Measurements from ENCODE around the gene TPD52L2. TPM values are rescaled to one million over a fixed set of nuclear protein-coding genes. Genes with fewer than 3 reads are reported as not detected.
A peak's percentile ranks its signal among the peaks of the same experiment; 100 is the strongest.
"Not testable (repeated sequence)": the region's sequence is repeated elsewhere in the genome, so short reads cannot be mapped to it uniquely, and the experiment has no call there.

TPD52L2 gene
- total RNA-seq, 1 donor from 2014 or later: 76.9 TPM

DNA sequence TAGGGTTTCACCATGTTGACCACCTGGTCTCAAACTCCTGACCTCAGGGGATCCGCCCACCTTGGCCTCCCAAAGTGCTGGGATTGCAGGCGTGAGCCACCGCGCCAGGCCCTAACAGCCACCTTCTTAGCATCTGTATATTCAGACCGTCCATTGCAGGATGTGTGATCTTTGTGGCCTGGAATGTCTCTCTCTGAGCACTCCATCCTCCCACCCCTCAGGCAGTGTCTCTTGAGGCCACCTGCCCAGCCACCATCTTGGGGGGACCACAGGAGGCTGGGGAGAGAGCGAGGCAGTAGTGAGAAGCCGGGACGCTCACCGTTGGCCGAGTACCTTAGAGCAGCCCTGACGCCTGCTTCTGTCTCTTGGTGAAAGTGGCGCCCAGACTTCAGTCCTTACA lies 48.7 kb downstream of the TPD52L2 start:
- intact Hi-C loops (cut with DNase I): no loop called here
- peaks cover 29% of the 10 kb centered on the region for H3K4me1 ChIP-seq
- H3K27me3 ChIP-seq (ENCODE audit: low read depth): no peaks in the 10 kb centered on the region
- DNase-seq: no peak
- TF ChIP-seq, protein P1, sequence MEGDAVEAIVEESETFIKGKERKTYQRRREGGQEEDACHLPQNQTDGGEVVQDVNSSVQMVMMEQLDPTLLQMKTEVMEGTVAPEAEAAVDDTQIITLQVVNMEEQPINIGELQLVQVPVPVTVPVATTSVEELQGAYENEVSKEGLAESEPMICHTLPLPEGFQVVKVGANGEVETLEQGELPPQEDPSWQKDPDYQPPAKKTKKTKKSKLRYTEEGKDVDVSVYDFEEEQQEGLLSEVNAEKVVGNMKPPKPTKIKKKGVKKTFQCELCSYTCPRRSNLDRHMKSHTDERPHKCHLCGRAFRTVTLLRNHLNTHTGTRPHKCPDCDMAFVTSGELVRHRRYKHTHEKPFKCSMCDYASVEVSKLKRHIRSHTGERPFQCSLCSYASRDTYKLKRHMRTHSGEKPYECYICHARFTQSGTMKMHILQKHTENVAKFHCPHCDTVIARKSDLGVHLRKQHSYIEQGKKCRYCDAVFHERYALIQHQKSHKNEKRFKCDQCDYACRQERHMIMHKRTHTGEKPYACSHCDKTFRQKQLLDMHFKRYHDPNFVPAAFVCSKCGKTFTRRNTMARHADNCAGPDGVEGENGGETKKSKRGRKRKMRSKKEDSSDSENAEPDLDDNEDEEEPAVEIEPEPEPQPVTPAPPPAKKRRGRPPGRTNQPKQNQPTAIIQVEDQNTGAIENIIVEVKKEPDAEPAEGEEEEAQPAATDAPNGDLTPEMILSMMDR (IDR thresholded peaks at IDR 0.05): no peak
- H3K9me3 ChIP-seq: no peaks in the 10 kb centered on the region
- H3K36me3 ChIP-seq: peaks cover 12% of the 10 kb centered on the region
- H3K4me3 ChIP-seq: no peak overlapping the region
- no peak overlapping the region for H3K27ac ChIP-seq
- no peak for ATAC-seq

DNA sequence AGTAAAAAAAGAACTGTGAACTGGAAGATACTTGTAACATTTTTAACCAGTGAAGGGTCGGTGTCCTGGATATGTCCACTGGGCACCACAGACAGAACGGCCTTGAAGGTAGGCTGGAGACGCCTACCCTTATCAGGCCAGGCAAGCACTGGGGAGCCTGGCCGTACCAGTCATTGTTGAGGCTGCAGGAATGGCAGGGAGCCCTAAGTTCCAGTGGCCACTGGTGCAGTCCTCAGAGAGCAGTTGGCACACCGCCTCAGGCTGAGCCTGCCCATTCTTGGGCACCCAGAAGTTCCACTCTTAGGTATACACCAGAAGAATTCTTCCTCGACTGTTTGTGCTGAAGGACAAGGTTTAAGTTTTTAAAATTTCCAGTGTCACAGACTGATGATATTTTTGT lies 50.4 kb downstream of the TPD52L2 start:
- intact Hi-C loops (cut with DNase I): no loop called here
- Histone ChIP-seq H3K4me3 (no peak overlapping the region), H3K4me1 (peaks cover 17% of the 10 kb centered on the region), H3K27me3 (ENCODE audit: low read depth) (no peaks in the 10 kb centered on the region), H3K27ac (no peak overlapping the region), H3K36me3 (peaks cover 23% of the 10 kb centered on the region), H3K9me3 (no peaks in the 10 kb centered on the region)
- ATAC-seq: peak; percentile 20 to 72
- TF ChIP-seq, protein P1 (IDR thresholded peaks at IDR 0.05): no peak
- DNase-seq: no peak

DNA sequence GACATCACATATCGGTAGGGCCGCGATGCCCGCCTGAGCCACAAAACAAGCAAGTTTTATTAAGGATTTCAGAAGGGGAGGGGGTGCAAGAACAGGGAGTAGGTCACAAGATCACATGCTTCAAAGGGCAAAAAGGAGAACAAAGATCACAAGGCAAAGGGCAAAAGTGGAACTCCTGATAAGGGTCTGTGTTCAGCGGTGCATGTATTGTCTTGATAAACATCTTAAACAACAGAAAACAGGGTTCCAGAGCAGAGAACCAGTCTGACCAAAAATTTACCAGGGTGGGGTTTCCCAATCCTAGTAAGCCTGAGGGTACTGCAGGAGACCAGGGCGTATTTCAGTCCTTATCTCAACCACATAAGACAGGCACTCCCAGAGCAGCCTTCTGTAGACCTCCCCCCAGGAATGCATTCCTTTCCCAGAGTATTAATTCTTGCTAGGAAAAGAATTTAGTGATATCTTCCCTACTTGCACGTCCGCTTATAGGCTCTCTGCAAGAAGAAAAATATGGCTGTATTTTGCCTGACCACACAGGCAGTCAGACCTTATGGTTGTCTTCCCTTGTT lies 51.4 kb downstream of the TPD52L2 start:
- H3K27me3 ChIP-seq (ENCODE audit: low read depth); H3K4me1 ChIP-seq; H3K9me3 ChIP-seq; H3K4me3 ChIP-seq; intact Hi-C loops (cut with DNase I); ATAC-seq; DNase-seq; H3K27ac ChIP-seq: not testable (repeated sequence)
- peaks cover 28% of the 10 kb centered on the region for H3K36me3 ChIP-seq

DNA sequence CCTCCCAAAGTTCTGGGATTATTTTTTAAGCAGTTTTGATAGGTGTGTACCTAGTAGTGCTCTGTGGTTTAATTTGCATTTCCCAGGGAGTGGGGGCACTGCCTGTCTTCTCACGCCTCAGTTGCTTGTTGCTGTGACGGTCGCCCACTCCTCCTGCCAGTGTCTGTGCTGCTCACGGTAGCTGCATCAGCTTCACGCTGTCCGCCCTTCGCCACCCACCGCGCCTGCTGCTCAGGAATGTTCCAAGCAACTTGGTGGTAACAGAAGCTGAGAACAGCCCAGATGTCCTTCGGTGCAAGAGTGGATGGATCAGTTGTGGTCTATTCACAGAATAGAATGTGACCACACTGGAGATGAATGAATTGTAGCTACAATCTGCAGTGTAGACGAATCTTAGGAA lies 52.7 kb downstream of the TPD52L2 start:
- no peak for ATAC-seq
- intact Hi-C loops (cut with DNase I): no loop called here
- no peak overlapping the region for H3K4me3 ChIP-seq
- TF ChIP-seq, protein P1 (IDR thresholded peaks at IDR 0.05): no peak
- H3K27me3 ChIP-seq (ENCODE audit: low read depth): no peaks in the 10 kb centered on the region
- no peak for DNase-seq
- no peak overlapping the region for H3K27ac ChIP-seq
- no peaks in the 10 kb centered on the region for H3K4me1 ChIP-seq
- peaks cover 32% of the 10 kb centered on the region for H3K36me3 ChIP-seq
- no peaks in the 10 kb centered on the region for H3K9me3 ChIP-seq

DNA sequence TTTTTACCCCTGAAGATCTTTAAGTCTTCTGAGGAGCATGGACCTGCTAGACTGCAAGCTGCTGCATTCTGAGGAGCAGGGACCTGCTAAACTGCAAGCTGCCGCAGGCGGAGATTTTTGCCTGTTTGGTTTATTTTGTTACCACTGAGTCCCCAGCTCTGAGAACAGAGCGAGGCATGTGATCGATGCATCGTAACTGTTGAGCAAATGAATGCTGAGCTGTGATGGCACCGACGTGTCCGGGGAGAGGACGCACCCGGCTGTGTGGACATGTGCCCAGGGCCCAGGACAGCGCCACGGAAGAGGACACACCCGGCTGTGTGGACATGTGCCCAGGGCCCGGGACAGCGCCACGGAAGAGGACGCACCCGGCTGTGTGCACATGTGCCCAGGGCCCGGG lies 54.1 kb downstream of the TPD52L2 start:
- no peaks in the 10 kb centered on the region for H3K27me3 ChIP-seq (ENCODE audit: low read depth)
- no peak overlapping the region for H3K4me3 ChIP-seq
- no peaks in the 10 kb centered on the region for H3K9me3 ChIP-seq
- H3K36me3 ChIP-seq: peaks cover 36% of the 10 kb centered on the region
- TF ChIP-seq, protein P1 (IDR thresholded peaks at IDR 0.05): no peak
- DNase-seq (no peak), ATAC-seq (no peak)
- intact Hi-C loops (cut with DNase I): no loop called here
- H3K27ac ChIP-seq: no peak overlapping the region
- no peaks in the 10 kb centered on the region for H3K4me1 ChIP-seq

DNA sequence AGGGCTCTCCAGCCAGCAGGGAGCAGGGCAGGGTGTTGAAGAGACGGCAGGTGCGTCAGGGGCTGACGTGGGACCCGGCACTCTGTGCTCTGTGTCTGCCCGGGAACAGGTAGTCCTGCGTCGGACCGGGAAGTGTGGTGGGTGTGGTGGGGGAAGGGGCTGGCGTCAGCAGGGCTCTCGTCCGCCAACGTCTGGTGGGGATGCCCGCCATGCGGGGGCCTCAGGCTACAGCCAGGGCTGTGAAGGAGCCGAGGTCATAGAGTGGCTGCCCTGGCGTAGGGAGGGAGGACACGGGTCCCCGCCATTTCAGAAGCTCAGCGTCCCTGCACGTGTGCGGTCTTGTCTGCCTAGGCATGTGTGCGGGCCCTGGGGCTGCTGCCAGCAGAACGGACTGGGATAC lies 55.2 kb downstream of the TPD52L2 start:
- ATAC-seq: no peak
- Histone ChIP-seq H3K36me3 (peaks cover 36% of the 10 kb centered on the region), H3K27ac (no peak overlapping the region), H3K27me3 (ENCODE audit: low read depth) (no peaks in the 10 kb centered on the region), H3K9me3 (no peaks in the 10 kb centered on the region), H3K4me1 (no peaks in the 10 kb centered on the region), H3K4me3 (no peak overlapping the region)
- intact Hi-C loops (cut with DNase I): no loop called here
- TF ChIP-seq, protein P1 (IDR thresholded peaks at IDR 0.05): no peak
- DNase-seq: no peak
